ENCODE results near the gene MAP3K20.

Gene MAP3K20

DNA sequence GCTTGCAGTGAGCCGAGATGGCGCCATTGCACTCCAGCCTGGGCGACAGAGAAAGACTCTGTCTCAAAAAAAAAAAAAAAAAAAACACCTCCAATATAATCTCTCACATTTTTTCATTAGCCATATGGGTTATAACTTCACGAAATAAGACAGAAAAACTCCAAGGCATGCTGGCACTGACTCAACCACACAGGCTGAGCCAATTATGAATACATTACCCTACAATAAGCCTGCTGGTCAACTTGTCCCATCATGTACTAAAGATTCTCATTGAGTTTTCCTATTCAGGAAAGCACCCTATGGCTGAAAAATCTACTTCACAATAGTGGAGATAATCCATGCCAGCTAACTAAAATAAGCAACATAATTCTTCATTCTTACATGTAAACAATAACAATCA is 12.8 kb upstream of the MAP3K20 start:
- H3K4me3 ChIP-seq (ENCODE audit: low read depth, low read length): no peak overlapping the region

GRCh38 chr2:173064151-173064805 is 11.4 kb upstream of the MAP3K20 start:
- no peak overlapping the region for H3K27ac ChIP-seq
- no peaks in the 10 kb centered on the region for H3K36me3 ChIP-seq
- H3K4me3 ChIP-seq (ENCODE audit: low read depth, low read length): no peak overlapping the region
- no peaks in the 10 kb centered on the region for H3K27me3 ChIP-seq (ENCODE audit: insufficient read depth, low read depth, severe bottlenecking)
- TF ChIP-seq, protein P1, sequence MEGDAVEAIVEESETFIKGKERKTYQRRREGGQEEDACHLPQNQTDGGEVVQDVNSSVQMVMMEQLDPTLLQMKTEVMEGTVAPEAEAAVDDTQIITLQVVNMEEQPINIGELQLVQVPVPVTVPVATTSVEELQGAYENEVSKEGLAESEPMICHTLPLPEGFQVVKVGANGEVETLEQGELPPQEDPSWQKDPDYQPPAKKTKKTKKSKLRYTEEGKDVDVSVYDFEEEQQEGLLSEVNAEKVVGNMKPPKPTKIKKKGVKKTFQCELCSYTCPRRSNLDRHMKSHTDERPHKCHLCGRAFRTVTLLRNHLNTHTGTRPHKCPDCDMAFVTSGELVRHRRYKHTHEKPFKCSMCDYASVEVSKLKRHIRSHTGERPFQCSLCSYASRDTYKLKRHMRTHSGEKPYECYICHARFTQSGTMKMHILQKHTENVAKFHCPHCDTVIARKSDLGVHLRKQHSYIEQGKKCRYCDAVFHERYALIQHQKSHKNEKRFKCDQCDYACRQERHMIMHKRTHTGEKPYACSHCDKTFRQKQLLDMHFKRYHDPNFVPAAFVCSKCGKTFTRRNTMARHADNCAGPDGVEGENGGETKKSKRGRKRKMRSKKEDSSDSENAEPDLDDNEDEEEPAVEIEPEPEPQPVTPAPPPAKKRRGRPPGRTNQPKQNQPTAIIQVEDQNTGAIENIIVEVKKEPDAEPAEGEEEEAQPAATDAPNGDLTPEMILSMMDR (IDR thresholded peaks at IDR 0.05; ENCODE audit: low read depth, low read length): no peak
- no peak for DNase-seq
- H3K9me3 ChIP-seq (ENCODE audit: severe bottlenecking): no peaks in the 10 kb centered on the region

More for the DNA sequence above, 12.8 kb upstream of the MAP3K20 start:
- DNase-seq: no peak
- Histone ChIP-seq H3K36me3 (no peaks in the 10 kb centered on the region), H3K27ac (no peak overlapping the region), H3K9me3 (ENCODE audit: severe bottlenecking) (no peaks in the 10 kb centered on the region), H3K27me3 (ENCODE audit: insufficient read depth, low read depth, severe bottlenecking) (no peaks in the 10 kb centered on the region)
- TF ChIP-seq, protein P1 (IDR thresholded peaks at IDR 0.05; ENCODE audit: low read depth, low read length): no peak

GRCh38 chr2:173066887-173067676 is 8.6 kb upstream of the MAP3K20 start:
- no peaks in the 10 kb centered on the region for H3K9me3 ChIP-seq (ENCODE audit: severe bottlenecking)
- TF ChIP-seq, protein P1 (IDR thresholded peaks at IDR 0.05; ENCODE audit: low read depth, low read length): no peak
- H3K4me3 ChIP-seq (ENCODE audit: low read depth, low read length): no peak overlapping the region
- DNase-seq: no peak
- H3K27ac ChIP-seq: no peak overlapping the region
- H3K27me3 ChIP-seq (ENCODE audit: insufficient read depth, low read depth, severe bottlenecking): no peaks in the 10 kb centered on the region
- H3K36me3 ChIP-seq: no peaks in the 10 kb centered on the region

DNA sequence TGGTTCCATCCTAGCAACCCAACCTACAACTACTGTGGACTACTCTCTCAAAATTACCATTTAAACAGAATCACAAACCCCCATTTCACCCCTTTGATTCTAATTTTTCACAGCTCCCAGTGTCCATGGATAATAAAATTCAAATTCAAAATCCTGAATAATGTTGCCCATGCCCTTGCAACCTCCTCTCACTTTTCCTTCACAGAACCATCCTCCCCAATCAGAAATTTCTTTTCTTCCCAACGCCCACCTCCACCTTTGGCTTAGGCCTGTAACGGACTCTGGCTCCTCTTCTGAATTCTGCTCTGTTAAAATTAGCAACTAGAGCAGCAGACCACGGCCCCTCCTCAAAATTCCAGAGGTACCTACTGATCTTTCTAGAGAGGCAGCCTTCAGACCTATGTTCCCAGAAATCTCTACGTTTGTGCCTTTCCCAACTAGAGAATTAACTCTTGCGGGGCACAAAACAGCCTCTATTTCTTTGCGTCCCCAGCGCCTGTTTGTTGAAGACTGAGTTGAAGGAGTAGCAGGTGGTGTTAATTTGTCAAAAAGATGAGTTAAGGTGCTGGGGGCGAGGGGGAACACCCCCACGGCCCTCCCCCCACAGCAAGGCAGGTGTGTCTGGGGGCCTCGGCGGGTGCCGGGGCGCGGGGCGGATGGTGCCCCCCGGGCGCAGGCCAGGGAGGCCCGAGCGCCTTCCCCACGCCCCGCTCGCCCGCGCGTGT is 428 bp upstream of the MAP3K20 start:
- DNase-seq: no peak
- TF ChIP-seq, protein P1 (IDR thresholded peaks at IDR 0.05; ENCODE audit: low read depth, low read length): no peak
- no peaks in the 10 kb centered on the region for H3K9me3 ChIP-seq (ENCODE audit: severe bottlenecking)
- peak overlapping the region; percentile 45 for H3K4me3 ChIP-seq (ENCODE audit: low read depth, low read length)
- no peaks in the 10 kb centered on the region for H3K27me3 ChIP-seq (ENCODE audit: insufficient read depth, low read depth, severe bottlenecking)
- no peaks in the 10 kb centered on the region for H3K36me3 ChIP-seq
- H3K27ac ChIP-seq: peak overlapping the region; percentile 86

- TF ChIP-seq, protein P1 (IDR thresholded peaks at IDR 0.05; ENCODE audit: low read depth, low read length): no peak
- H3K27ac ChIP-seq: peak overlapping the region; percentile 86
- no peaks in the 10 kb centered on the region for H3K27me3 ChIP-seq (ENCODE audit: insufficient read depth, low read depth, severe bottlenecking)
- H3K4me3 ChIP-seq (ENCODE audit: low read depth, low read length): peak overlapping the region; percentile 45
- no peaks in the 10 kb centered on the region for H3K9me3 ChIP-seq (ENCODE audit: severe bottlenecking)
- peak; percentile 27 for DNase-seq
- no peaks in the 10 kb centered on the region for H3K36me3 ChIP-seq
Measured at GRCh38 chr2:173076581-173077345, 1.1 kb downstream of the MAP3K20 start.

All from WERI-Rb-1 (cell line).